ENCODE measurements around the gene EEIG1.

The EEIG1 gene

DNA sequence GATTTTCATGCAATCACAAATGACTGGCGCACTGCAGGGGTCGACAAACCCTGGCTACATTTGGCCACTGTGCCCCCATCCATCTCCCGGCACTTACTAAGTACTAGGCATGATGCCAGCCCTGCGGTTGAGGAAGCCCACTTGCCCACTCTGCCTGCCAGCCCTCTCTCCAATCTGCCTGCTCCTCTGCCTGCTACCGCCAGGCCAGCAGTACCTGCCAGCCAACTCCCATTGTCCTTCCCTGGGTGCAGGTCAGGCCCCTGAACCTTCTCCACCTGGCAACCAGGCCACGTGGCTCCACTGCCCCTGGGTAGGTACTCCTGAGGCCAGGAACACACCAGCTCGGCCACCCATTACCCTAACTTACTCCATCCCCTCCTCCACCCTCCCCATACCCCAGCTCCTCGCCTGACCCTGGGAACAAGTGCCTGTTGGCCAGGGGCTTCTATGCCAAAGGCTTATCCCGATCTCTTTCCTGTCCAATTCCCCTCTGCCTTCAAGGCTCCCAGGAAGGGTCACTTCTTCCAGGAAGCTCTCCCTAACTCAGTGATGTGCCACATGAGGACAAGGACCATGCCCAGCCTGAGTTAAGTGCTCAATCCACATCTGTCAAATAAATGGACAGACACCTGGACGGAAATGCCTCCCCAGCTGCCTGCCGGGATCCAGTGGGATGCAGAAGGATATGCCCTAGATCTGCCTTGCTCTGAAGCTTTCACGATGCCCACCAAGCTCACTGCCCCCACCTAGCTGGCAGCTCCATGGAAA lies 6.6 kb downstream of the EEIG1 start:
- DNase-seq: no peak

DNA sequence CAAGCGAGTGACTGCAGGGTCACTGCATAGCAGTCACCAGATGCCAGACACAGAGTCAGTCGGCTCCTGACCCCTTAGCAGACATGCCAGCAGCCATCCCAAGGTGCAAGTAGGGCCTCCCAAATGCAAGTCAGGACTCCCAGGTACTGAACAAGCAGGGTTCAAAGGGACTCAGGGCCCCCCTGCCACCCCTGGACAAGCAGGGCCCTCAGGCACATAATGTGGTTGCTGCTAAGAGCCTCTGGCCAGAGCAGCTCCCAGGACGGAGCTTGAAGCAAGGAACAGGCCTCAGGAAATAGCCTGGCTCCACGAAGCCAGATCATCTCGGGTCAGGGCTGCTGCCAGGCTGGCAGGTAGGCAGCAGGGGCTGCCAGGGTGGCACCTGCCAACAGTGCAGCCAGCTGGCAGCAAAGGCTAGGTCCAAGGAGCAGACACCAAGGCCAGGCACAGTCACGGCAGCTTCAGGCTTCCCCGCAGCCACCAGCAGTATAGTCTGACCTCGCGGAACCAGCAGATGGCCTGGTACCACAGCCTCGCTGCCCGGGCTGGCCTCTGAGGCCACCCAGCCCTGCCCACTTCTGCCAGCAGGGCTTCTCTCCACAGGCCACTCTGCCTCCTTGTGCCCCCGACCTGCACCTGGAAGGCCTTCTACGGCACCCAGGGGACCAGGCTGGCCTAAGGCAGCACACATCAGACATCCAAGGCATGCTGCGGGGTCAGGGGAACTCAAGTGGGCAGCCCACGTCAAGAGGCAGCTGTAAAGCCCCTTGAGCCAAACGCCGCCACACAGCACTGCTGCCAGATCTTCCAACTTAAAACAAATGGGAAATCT lies 7.4 kb downstream of the EEIG1 start:
- DNase-seq: peak; percentile 87 to 95

DNA sequence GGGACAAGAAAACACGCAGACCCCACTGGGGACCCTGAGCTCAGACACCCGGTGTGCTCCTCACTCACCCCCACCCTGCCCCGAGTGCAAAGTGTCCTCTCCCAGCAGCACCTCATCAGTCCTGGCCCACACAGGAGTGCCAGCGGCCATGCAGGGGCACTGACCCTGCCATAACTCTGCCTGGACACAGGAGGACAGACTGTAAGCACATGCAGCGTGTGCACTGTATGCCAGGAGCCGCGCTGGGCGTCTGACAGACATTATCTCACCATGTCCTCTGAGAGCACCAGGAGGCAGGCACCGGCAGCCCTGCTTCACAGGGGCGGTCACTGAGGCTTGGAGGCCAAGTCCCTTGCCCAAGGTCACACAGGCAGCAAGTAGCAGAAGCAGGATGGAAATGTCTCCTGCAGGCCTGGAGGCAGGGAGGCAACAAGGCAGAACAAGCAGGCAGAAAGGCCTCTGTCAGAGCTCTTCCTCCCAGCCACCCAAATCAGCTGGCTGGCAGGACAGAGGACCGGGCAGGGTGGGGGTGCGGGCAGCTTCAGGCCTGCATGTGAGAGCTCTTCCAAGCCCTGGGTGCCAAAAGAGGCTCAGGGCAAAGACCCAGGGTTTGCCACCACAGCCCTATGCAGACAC lies 8.4 kb downstream of the EEIG1 start:
- no peak for DNase-seq

DNA sequence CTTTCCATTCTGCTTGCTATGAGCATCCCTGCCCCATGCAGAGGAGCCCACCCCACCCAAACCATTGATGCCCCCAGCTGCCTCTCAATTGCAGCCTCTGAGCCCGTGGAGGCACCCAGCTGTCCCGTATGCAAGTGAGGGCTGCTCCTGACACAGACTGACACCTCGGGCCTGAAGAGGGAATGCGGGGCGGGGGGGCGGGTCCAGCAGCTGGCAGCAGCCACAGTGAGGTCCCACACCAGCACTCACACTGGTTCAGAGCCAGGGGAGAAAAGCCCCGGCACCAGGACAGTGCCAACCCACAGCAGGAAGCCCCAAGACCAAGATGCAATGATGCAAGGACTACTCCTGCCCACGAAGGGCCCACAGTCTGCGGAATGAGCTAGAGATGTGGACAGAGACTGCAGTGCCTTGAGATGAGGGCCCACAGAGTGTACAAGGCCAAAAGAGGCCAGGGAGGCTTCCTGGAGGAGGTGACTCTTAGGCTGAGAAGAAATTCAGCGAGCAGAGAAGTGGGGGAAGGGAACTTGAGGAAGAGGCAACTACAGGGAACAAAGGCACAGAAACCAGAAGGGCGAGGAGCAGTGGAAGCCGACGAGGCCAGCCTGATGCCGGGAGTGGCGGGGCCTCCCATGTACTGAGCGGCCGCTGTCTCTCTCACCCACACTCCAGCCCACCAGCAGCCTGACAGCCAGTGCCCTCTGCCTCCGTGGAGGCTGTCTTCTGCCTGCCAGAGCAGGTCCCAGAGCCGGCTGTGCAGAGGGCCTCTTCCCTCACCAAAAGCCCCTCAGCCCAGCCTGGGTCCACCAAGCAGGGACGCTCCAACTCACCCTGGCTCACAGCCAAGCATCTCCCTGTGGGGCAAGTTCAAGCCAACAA lies 9.2 kb downstream of the EEIG1 start:
- no peak for DNase-seq

DNA sequence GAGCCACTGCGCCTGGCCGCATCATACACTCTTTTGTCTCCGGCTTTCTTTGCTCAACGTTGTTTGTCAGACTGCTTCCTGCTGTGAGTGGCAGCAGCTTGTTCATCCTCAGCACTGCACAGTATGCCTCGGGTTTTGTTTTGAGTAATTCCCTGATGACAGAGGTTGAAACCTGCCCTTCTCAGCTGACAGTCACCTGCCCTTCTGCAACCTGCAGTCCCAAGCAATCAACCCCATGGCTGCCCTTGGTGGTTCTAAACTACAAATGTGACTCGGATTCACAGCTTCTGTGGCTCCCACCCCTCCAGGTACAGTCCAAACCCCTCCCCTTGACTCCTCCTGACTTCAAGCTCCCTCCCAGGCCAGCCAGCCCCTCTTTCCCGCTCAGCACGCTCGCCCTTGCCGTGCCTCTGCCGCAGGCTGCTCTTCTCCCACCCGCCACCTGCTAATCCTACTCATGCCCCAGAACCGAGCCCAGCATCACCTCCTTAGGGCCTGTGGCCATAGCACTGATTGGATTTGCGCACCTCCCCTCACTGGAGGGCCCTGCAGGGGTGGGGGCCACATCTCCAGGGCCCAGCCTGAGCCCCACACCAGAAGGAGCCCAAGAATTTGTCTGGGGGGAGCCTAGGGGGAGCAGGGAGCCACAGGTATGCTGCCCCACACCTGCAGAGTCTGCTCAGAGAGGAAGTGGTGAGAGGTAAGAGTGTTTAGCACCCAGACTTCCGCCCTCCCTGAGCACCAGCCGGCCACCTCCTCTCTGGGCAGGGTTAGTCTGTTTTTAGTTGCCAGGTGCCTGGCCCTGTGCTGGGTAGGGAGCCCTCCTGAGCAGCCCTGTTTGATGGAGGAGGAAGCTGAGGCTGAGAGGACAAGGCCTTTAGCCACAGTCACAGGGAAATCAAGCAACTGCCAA lies 10.1 kb downstream of the EEIG1 start:
- no peak for DNase-seq

DNA sequence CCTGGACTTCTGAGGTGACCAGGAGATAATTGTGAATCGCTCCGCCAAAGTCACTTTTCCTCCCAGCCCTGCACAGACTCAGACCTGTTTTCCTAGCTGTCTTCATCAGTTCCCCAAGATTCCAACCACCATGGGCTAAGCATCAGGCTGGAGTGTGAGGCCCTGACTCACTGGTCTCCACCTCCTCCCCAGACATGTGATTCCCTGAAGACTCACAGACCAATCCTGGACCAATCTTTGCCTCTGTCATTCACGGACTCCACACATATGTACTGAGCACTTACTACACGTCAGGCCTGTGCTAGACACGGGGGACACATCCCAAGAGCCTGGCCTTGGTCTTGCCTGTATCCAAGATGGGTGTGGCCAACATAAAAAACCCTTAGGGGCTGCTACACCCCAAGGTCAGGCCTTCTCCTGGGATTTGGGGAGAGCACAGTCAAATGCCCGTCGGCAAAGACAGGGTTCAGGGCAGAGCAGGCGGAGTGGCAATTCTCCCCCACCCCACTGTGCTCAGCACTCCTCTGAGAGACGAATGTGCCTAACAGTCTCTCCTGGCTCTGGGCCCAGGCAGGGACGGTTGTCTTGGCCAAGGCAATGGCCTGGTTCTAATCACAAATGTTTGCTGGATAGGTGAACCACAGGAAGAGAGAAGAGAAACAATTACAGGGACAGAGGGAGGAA lies 11.9 kb downstream of the EEIG1 start:
- DNase-seq: peak; percentile 63 to 70

DNA sequence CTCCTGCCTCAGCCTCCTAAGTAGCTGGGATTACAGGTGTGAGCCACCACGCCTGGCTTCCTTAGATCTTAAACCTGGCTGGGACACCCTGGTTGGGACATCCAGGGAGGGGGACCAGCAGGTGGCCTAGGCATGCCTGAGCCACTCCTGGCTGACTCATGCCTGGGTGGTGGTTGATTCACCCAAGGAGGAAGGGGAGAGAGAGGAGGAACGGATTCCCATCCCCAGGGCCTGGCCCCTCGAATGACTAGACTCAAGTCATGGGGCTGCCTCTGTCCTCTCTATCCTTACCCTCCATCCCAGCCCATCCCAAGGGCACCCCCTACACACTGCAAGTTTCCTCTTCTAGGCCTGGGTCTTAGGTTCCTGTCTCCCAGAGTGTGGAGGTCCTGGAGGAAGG lies 12.7 kb downstream of the EEIG1 start:
- no peak for DNase-seq

DNA sequence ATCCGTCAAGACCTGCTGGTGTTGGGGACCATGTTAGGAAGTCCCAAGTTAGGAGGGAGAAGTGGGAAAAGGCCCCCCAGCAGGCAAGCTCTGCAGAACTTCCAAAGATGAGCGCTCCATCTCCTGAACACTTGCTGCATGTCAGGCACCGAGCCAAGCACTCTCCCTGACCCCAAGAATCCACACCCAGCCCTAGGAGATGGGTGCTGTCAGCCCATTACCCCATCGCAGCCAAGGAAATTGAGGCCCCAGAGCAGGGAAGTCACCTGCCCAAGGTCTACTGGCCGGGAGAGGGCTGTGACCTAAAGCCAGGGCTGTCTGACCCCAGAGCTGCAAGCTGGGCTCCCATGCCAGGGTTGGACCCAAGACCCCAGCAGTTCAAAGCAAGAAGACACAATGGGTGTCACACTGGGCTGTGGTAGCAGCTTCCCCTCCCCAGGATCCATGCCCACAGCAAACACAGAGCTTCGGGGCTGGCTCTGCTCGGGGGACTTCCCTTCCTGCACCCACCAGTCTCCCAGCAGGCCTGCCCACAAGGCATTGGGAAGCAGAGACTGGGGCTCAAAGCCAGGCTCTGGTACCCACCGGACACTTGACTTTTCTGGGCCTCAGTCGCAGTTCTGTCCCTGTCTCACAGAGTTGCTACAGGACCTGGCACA lies 13.5 kb downstream of the EEIG1 start:
- no peak for DNase-seq

DNA sequence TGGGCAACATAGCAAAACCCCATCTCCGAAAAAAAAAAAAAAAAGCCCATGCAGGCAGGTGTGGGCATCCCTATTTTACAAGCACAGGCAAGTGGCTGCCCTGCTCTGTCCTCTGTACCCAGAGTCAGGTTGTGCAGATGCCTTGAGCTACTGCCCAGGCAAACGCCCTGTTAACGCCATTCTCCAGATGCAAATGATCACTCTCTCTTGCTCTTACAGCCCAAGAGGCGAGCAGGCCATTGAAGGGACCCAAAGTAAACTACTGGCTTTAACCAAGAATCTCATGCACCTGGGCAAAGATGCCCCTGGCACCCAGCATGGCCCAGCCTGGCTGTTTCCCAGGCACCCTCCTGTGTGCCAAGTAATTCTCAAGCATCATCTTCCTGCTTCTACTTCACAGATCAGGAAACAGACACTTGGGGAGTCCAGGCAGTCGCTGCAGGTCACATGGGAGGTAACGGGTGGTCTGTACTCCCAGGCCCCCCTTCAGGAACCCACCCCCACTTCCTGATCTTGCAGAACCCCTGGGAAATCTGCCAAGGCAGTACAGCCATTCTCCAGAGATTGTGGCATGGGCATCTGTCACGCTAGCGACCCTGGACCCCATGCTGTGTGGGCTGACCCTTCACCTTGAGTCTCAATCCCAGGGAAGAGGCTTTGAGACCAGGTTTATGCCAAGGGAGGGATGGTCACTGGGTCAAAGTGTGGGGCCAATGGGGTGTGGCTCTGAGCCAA lies 14.2 kb downstream of the EEIG1 start:
- no peak for DNase-seq

DNA sequence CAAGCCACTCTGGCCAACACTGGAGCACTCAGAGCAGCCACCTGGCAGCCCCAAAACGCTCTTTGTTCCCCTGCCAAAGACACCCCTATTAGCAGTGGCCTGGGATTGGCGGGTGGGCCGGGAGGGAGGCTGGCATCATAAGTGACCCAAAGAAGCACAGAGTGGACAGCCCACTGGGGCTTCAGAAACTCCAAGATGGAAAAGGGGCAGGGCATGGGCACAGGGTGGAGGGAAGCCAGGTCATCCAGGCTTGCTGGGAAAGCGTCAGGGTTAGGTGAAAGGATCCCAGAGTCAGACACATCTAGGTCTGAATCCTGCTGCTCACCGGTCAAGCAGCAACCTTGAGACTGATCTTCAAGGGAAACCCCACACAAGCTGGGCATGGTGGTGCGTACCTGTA lies 14.8 kb downstream of the EEIG1 start:
- DNase-seq: no peak

DNA sequence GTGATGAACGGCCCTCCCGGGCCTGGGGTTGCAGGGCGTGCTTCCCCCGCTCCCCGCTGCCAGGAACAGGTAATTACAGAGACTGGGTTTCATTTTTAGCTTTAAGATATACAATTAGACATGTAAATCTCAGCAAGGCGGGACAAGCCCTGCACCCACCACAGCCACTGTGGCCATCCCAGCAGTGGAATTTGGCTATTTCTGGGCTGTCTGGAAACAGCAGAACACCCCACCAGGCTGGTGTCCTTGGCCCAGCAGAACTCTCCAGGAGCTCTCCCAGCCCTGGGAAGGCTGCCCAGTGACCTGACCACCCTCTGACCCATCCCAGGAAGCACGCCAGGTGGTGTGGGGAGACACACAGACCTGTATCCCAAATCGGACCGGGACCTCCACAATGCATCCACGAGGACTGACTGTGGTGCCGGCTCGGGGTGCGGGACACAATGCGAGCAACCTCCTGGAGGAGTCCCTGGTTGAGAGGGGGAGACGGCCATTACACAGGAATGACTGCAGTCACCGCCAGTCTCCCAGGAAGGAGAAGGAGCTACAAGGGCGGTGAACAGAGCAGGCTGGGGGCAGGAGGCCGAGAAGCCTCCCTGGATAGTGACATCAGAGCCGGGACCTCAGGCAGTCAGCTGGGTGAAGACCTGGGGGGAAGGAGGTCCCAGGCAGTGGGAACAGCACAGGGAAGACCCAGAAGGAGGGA lies 17.3 kb downstream of the EEIG1 start:
- no peak for DNase-seq

DNA sequence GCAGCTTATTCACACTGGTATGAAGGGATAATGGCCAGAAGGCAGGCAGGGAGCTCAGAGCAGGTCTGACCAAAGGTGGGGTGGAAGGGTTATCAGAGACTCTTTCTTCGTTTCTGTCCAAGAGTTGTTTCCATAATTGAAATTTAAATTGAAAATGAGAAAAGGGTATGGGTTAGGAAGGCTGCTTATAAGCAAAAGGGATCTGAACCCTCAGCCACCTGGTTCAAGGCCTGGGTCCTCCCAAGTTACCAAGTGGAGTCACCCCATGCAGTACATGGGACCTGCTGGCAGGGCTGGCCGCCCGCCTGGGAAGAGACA lies 17.8 kb downstream of the EEIG1 start:
- no peak for DNase-seq

DNA sequence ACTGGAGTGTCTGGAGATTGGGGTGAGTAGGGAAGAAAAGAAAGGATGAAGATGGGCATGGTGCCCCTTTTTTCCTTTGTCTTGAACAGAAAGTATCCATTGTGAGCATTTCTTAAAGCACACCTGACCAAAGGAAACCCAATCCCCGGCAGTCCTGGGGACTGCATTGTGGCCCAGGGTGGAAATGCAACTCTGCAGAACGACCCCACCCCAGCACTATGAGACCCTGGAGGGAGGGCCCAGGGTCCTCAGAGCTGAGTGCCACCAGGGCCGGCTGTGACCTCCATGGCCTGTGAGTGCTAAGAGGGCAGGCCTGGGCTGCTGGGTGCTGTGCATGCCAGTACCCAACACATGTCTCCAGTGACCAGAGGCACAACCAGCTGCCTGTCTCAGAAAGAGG lies 18.5 kb downstream of the EEIG1 start:
- no peak for DNase-seq

DNA sequence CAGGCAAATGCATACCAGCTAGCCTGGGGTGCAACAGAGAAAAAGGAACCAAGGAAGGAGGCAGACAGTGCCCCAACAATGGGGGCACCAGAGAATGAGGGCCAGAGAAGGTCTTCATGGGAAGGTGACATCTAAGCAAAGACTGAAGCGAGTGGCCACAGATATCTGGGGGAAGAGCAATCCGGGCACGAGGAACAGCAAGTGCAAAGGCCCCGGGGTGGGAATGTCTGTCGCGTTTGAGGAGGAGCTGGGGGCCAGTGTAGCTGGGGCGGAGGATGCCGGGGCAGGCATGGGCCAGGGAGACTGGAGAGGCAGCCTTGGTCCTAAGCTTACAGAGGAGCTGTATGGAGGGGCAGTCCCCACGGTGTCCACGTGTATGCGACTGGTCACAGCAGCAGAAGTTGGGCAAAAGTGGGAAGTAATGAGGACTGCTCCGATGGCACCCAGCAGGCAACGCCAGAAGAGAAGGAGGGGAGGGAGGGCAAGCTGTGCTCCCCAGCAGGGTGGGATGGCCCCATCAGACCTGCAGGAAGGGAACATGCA lies 19.1 kb downstream of the EEIG1 start:
- DNase-seq: no peak

DNA sequence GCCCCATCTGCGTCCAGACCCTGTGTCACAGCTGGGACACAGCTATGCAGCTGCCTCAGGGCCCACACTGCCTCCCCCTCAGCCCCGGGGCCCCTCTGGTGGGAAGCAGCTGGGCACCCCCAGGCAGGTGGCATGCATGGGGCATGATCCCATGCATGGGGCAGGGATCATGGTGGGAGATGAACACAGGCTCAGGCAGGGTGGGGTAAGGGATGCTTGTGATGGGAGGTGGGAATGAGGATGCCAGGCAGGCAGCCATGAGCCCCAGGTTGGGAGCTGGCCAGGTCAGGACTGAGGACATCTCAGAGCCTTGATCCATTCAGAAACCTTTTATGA lies 19.7 kb downstream of the EEIG1 start:
- no peak for DNase-seq

DNA sequence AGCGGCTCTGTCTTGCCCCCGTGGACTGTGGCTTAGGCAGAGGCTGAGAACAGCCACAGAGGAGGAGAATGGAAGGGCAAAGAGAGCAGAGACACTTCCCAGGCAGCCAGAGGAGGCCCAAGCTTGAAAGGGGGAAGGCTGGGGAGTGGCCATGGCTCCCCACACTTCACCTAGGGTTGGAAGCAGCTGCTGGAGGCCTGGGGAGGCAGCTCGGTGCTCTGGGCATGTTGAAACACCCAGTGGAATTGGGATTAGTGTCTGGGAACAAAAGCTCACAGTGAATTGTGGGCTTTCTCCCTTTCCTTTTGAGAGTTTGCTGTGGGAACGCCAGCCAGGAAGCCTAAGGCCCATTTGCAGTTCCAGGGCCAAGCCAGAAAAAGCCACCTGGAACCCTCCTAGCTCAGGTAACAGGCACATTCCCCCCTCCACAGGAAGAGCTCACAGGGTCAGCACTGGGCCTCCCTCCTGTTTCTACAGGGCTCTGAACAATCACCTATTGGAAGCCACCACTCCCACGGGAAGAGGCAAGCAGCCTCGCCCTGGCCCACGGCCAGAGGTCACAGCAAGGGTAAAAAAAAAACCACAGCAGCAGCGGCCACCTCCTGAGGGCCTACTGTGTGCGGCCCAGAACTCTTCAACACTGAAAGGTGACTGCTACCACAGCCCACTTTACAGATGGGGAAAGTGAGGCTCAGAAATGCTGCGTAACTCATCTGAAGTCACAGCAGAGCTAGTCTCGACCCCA lies 20.2 kb downstream of the EEIG1 start:
- DNase-seq: no peak

DNA sequence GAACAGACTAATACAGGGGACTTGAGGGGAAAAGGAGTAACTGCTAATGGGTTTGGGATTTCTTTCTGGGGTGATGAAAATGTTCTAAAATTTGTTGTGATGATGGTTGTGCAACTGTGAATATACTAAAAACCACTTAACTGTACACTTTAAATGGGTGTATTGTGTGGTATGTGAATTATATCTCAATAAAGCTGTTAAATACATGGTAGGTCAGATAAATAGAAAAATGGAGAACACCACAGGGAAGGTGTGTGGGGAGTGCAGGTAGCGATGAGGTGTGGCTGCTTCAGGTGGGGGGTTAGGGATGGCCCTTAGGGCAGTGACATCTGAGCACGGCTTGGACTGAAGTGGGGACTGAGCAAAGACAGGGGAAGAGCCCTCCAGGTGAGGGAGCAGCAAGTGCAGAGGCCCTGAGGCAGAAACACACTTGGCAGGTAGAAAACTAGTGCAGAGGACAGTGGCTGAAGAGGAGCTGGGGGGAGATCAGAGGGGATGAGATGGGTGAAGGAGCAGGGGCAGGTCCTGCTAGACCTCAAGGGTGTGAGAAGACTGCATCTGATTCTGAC lies 20.9 kb downstream of the EEIG1 start:
- DNase-seq: no peak

DNA sequence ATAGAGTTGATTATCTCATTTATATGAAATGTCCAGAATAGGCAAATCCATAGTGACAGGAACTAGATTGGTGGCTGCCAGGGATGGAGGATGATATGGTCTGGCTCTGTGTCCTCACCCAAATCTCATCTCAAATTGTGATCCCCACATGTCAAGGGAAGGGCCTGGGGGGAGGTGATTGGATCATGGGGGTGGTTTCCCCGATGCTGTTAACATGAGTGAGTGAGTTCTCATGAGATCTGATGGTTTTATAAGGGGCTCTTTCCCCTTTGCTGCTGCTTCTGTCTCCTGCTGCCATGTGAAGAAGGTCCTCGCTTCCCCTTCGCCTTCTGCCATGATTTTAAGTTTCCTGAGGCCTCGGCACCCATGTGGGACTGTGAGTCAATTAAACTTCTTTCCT lies 21.4 kb downstream of the EEIG1 start:
- DNase-seq: no peak
